HG03039 (cell line): ENCODE results near the gene FAM50A.
"Not testable (repeated sequence)": the region's sequence is repeated elsewhere in the genome, so short reads cannot be mapped to it uniquely, and the experiment has no call there.

Experiments used
- ATAC-seq: cut with Tn5 transposase; IDR thresholded peaks from one replicate; pipeline ENCODE4 v1.9.1; 2021; ENCODE audit warnings: mild to moderate bottlenecking, moderate library complexity; ENCODE audit not compliant: unreplicated experiment

Gene FAM50A

GRCh38 chrX:154482786-154483185 lies 38.8 kb downstream of the FAM50A start:
- ATAC-seq, result no peak

GRCh38 chrX:154483325-154483724 lies 39.4 kb downstream of the FAM50A start:
- no peak for ATAC-seq

- no peak for ATAC-seq
Observed at GRCh38 chrX:154484255-154485149, 40.6 kb downstream of the FAM50A start.

GRCh38 chrX:154485150-154486051 lies 41.5 kb downstream of the FAM50A start:
- ATAC-seq, result no peak

- ATAC-seq, result no peak
Observed at GRCh38 chrX:154486052-154486395, 42.1 kb downstream of the FAM50A start.

GRCh38 chrX:154486396-154487207 lies 42.7 kb downstream of the FAM50A start, which contains the start of gene UBL4A:
Gene UBL4A (minus strand): TSS chrX:154486615. CDS start chrX:154486584, 31 bp downstream.
- no peak for ATAC-seq

- no peak for ATAC-seq
Observed at GRCh38 chrX:154487518-154488290, 43.8 kb downstream of the FAM50A start.

- ATAC-seq, result no peak
Observed at GRCh38 chrX:154488336-154489075, 44.6 kb downstream of the FAM50A start.

- ATAC-seq, result no peak
Observed at GRCh38 chrX:154489182-154489581, 45.2 kb downstream of the FAM50A start.

- peak; percentile 17 for ATAC-seq
Observed at GRCh38 chrX:154490021-154490413, 46.1 kb downstream of the FAM50A start.

- peak; percentile 79 for ATAC-seq
Observed at GRCh38 chrX:154490414-154491083, 46.6 kb downstream of the FAM50A start, which contains the start of gene SLC10A3. Gene SLC10A3 (minus strand): TSS chrX:154490629. CDS start chrX:154488940, 1,689 bp downstream.

GRCh38 chrX:154494715-154495114 lies 50.8 kb downstream of the FAM50A start:
- ATAC-seq, result no peak

GRCh38 chrX:154495472-154495922 lies 51.6 kb downstream of the FAM50A start:
- no peak for ATAC-seq

GRCh38 chrX:154496591-154497137 lies 52.7 kb downstream of the FAM50A start:
- not testable (repeated sequence) for ATAC-seq
